Measurements from ENCODE around the gene ATRAID.

The ATRAID gene

DNA sequence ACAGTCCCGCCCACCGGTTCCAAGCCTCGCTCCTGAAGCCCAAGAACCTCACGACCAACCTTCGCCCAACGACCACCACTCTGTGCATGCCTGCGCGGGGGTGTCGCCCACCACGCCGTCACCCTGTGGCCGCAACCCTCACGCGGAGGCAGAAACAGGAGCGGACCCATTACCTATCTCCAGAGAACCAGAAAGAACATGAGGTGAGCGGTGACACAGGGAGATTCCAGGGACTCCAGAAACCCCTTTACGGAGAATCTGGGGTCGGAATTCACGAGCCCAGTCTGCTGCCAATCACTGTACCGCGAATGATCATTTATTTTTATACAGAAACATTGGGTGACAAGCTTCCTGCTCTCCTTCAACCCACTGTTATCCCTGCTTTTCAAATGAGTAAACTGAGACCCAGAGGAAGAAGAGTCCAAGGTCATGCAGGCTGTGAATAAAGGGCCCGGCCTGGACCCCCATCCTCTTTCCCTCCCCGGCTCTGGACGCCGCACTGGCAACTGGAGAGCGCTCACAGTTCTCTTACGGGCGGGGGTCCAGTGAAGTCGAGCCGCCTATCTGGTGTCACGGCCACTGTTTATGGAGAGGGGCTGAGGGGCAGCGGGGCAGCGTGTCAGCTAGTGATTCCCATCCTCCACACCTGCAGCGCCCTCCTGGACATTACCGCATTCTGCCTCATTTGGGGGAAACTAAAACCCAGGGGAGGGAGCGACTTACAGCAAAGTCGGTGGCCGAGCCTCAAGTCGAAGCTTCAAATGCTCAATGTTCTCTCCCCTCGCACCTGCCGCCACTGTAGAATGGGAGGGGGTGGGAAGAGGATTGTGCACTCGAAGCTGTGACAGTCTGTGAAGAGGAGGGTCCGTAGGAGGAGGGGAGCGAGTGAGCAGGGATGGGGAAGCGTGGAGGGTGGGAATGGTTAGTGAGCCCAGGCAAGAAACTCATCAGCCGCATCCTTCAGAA lies 51.7 kb downstream of the ATRAID start:
- H3K27ac ChIP-seq (replicated peaks): no peak overlapping the region
- H3K27me3 ChIP-seq (ENCODE audit: insufficient read depth, poor library complexity, severe bottlenecking): peaks cover 60% of the 10 kb centered on the region
- no peak for DNase-seq (ENCODE audit: low read depth in 1 of 2, low spot score in 1 of 2)
- TF ChIP-seq, protein P1, sequence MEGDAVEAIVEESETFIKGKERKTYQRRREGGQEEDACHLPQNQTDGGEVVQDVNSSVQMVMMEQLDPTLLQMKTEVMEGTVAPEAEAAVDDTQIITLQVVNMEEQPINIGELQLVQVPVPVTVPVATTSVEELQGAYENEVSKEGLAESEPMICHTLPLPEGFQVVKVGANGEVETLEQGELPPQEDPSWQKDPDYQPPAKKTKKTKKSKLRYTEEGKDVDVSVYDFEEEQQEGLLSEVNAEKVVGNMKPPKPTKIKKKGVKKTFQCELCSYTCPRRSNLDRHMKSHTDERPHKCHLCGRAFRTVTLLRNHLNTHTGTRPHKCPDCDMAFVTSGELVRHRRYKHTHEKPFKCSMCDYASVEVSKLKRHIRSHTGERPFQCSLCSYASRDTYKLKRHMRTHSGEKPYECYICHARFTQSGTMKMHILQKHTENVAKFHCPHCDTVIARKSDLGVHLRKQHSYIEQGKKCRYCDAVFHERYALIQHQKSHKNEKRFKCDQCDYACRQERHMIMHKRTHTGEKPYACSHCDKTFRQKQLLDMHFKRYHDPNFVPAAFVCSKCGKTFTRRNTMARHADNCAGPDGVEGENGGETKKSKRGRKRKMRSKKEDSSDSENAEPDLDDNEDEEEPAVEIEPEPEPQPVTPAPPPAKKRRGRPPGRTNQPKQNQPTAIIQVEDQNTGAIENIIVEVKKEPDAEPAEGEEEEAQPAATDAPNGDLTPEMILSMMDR (IDR thresholded peaks at IDR 0.05; ENCODE audit: insufficient read depth, low read length): no peak
- no peak for TF ChIP-seq GABPA (IDR thresholded peaks at IDR 0.05; ENCODE audit: low read depth)
- TF ChIP-seq, protein P2, sequence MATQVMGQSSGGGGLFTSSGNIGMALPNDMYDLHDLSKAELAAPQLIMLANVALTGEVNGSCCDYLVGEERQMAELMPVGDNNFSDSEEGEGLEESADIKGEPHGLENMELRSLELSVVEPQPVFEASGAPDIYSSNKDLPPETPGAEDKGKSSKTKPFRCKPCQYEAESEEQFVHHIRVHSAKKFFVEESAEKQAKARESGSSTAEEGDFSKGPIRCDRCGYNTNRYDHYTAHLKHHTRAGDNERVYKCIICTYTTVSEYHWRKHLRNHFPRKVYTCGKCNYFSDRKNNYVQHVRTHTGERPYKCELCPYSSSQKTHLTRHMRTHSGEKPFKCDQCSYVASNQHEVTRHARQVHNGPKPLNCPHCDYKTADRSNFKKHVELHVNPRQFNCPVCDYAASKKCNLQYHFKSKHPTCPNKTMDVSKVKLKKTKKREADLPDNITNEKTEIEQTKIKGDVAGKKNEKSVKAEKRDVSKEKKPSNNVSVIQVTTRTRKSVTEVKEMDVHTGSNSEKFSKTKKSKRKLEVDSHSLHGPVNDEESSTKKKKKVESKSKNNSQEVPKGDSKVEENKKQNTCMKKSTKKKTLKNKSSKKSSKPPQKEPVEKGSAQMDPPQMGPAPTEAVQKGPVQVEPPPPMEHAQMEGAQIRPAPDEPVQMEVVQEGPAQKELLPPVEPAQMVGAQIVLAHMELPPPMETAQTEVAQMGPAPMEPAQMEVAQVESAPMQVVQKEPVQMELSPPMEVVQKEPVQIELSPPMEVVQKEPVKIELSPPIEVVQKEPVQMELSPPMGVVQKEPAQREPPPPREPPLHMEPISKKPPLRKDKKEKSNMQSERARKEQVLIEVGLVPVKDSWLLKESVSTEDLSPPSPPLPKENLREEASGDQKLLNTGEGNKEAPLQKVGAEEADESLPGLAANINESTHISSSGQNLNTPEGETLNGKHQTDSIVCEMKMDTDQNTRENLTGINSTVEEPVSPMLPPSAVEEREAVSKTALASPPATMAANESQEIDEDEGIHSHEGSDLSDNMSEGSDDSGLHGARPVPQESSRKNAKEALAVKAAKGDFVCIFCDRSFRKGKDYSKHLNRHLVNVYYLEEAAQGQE (IDR thresholded peaks at IDR 0.05; ENCODE audit: insufficient replicate concordance, low read depth): no peak
- no peak for TF ChIP-seq SPI1 (IDR thresholded peaks at IDR 0.05; ENCODE audit: borderline replicate concordance, low read depth)
- no peak for TF ChIP-seq POLR2AphosphoS5 (IDR thresholded peaks at IDR 0.05; ENCODE audit: low read depth)
- H3K4me3 ChIP-seq (replicated peaks; ENCODE audit: insufficient read depth, low read length): peak overlapping the region; percentile 39

DNA sequence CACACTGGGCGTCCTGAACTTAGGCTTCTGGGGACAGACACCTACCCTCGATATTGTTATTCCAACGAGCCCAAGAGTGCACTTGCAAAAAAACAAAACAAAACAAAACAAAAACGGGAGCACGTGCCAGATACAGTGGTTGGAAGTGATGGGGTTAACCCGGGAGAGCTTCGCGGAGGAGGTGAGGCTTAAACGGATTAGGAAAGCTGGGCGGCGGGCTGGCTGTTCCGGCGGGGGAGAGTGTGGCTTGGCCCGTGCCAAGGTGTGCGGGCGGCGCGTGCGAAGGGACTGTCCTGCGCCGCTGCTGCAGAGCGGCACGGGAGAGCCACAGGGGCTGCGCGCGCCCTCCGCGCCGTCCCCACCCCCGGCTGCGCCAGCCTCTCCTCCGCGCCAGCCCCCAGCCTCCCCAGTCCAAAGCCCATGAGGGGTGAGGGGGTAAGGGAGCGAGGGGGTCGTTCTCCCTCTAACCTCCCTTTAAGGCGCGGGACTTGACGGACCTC lies 52.5 kb downstream of the ATRAID start:
- Histone ChIP-seq H3K27me3 (ENCODE audit: insufficient read depth, poor library complexity, severe bottlenecking) (peaks cover 60% of the 10 kb centered on the region), H3K27ac (replicated peaks) (no peak overlapping the region), H3K4me3 (replicated peaks; ENCODE audit: insufficient read depth, low read length) (peak overlapping the region; percentile 28)
- DNase-seq (ENCODE audit: low read depth in 1 of 2, low spot score in 1 of 2): no peak
- TF ChIP-seq SPI1 (IDR thresholded peaks at IDR 0.05; ENCODE audit: borderline replicate concordance, low read depth): no peak
- no peak for TF ChIP-seq POLR2AphosphoS5 (IDR thresholded peaks at IDR 0.05; ENCODE audit: low read depth)
- TF ChIP-seq, protein P1 (IDR thresholded peaks at IDR 0.05; ENCODE audit: insufficient read depth, low read length): no peak
- TF ChIP-seq, protein P2 (IDR thresholded peaks at IDR 0.05; ENCODE audit: insufficient replicate concordance, low read depth): no peak
- TF ChIP-seq GABPA (IDR thresholded peaks at IDR 0.05; ENCODE audit: low read depth): no peak

DNA sequence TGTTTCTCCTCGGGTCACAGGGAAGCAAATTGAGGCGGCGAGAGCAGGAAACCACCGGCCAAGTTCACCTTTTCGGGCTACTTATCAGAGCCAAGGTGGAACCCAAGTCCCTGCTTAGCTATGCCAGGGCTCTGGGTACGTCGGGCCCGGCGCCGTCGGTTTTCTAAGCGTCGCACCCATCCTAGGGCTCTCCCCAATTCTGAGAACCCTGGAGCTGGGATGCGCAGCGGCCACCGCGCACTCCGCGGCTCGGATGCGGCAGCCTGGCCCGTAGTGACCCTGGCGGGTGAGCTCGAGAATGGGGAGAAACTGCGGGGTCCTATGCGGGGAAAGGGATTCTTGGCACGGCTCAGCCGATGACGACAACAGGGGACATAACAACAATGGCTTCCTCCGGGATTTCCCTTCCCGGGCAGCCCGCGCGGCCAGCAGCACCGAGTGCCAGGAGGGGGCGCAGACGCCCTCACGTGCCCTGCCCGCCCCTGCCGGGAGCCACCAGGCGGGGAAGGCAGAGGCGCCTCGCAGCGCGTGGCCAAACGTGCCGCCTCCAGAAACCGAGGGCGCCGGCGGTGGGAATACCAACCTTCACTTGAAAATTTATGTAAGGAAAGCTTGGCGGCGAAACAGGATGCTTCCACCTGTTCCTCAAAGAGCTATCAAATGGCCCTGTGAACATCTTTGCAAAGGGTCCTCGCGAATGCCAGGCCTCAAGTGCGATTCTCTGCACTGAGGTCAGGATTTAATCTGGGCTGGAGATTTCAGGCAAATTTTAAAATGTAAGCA lies 53.1 kb downstream of the ATRAID start:
- TF ChIP-seq GABPA (IDR thresholded peaks at IDR 0.05; ENCODE audit: low read depth) (no peak), SPI1 (IDR thresholded peaks at IDR 0.05; ENCODE audit: borderline replicate concordance, low read depth) (no peak), POLR2AphosphoS5 (IDR thresholded peaks at IDR 0.05; ENCODE audit: low read depth) (no peak)
- TF ChIP-seq, protein P1 (IDR thresholded peaks at IDR 0.05; ENCODE audit: insufficient read depth, low read length): peak; percentile 46
- TF ChIP-seq, protein P2 (IDR thresholded peaks at IDR 0.05; ENCODE audit: insufficient replicate concordance, low read depth): no peak
- DNase-seq (ENCODE audit: low read depth in 1 of 2, low spot score in 1 of 2): peak; percentile 49 to 55
- Histone ChIP-seq H3K27me3 (ENCODE audit: insufficient read depth, poor library complexity, severe bottlenecking) (peaks cover 60% of the 10 kb centered on the region), H3K4me3 (replicated peaks; ENCODE audit: insufficient read depth, low read length) (peak overlapping the region; percentile 28), H3K27ac (replicated peaks) (no peak overlapping the region)
